IMR-90 (cell line): ENCODE results near the gene BIRC5. TPM values are rescaled to one million over a fixed set of nuclear protein-coding genes. Genes with fewer than 3 reads are reported as not detected.

Experiments
- ATAC-seq: fragments of 200-7000 bp; cut with Tn5 transposase; 2 replicates; pipeline ENCODE4 v1.9.1; 2020; ENCODE audit warnings: low read depth, mild to moderate bottlenecking, moderate library complexity
- BruUV-seq: library from RNA; stranded (reverse); fragments of 400-500 nt; replicated peaks from 2 replicates; lab custom pipeline; 2021; lab: Mats Ljungman, UMichigan
- CTCF ChIA-PET: fragments of 300-600 bp; formaldehyde crosslinking; extraction: SDS; loops from one replicate; lab custom pipeline; 2021; ENCODE audit warnings: antibody characterized with exemption; lab: Yijun Ruan, JAX
- POLR2A ChIA-PET: fragments of 300-600 bp; sonication (Branson Sonifier 250); formaldehyde crosslinking; loops from one replicate; lab custom pipeline; 2022; ENCODE audit warnings: antibody characterized with exemption; ENCODE audit not compliant: unreplicated experiment; lab: Charles Lee
- DNase-seq: peaks from one replicate; pipeline ENCODE4 v3.0.0; 2013
- H2AFZ ChIP-seq: replicated peaks from 2 replicates; pipeline ENCODE3; 2013; ENCODE audit warnings: low read length, mild to moderate bottlenecking; ENCODE audit not compliant: poor library complexity
- H2AK5ac ChIP-seq: 2 replicates; pipeline ENCODE4 v1.6.1; 2013; ENCODE audit warnings: low read depth, low read length, inconsistent platforms
- H2AK9ac ChIP-seq: replicated peaks from 2 replicates; pipeline ENCODE3; 2013; ENCODE audit warnings: mild to moderate bottlenecking, low read depth, low read length, moderate library complexity; ENCODE audit not compliant: poor library complexity
- H2BK120ac ChIP-seq: 2 replicates; pipeline ENCODE4 v1.6.1; 2013; ENCODE audit warnings: low read depth, low read length, inconsistent platforms
- H2BK15ac ChIP-seq: 3 replicates; pipeline ENCODE4 v1.6.1; 2013; ENCODE audit warnings: low read depth, low read length, inconsistent platforms
- H2BK20ac ChIP-seq: 2 replicates; pipeline ENCODE4 v1.6.1; 2013; ENCODE audit warnings: low read depth, mild to moderate bottlenecking, inconsistent platforms, low read length, moderate library complexity
- H2BK5ac ChIP-seq: 2 replicates; pipeline ENCODE4 v1.6.1; 2013; ENCODE audit warnings: mild to moderate bottlenecking, low read depth, low read length, inconsistent platforms; ENCODE audit not compliant: poor library complexity, severe bottlenecking
- H3K14ac ChIP-seq: replicated peaks from 2 replicates; pipeline ENCODE4 v1.6.1; 2013; ENCODE audit warnings: low read depth, low read length, inconsistent platforms
- H3K18ac ChIP-seq: 2 replicates; pipeline ENCODE4 v1.6.1; 2013; ENCODE audit warnings: low read depth, low read length, control low read depth
- H3K23ac ChIP-seq: 2 replicates; pipeline ENCODE4 v1.6.1; 2013; ENCODE audit warnings: low read depth, low read length, inconsistent platforms
- H3K27ac ChIP-seq: 2 replicates; pipeline ENCODE4 v1.5.1; 2013; ENCODE audit warnings: mild to moderate bottlenecking, control low read depth, low read length; ENCODE audit not compliant: insufficient read depth
- H3K27me3 ChIP-seq: 2 replicates; pipeline ENCODE4 v1.6.1; 2013; ENCODE audit warnings: low read length; ENCODE audit not compliant: control insufficient read depth, insufficient read depth
- H3K36me3 ChIP-seq: 2 replicates; pipeline ENCODE4 v1.6.1; 2013; ENCODE audit warnings: low read length, mixed read lengths; ENCODE audit not compliant: control insufficient read depth, insufficient read depth
- H3K4ac ChIP-seq: 2 replicates; pipeline ENCODE4 v1.6.1; 2013; ENCODE audit warnings: low read depth, low read length, inconsistent platforms
- H3K4me1 ChIP-seq: 2 replicates; pipeline ENCODE4 v1.6.1; 2013; ENCODE audit warnings: low read length, mixed read lengths; ENCODE audit not compliant: control insufficient read depth, insufficient read depth
- H3K4me2 ChIP-seq: 2 replicates; pipeline ENCODE4 v1.6.1; 2013; ENCODE audit warnings: low read depth, mild to moderate bottlenecking, control low read depth, low read length, moderate library complexity
- H3K4me3 ChIP-seq: 2 replicates; pipeline ENCODE4 v1.5.1; 2013; ENCODE audit warnings: low read depth, mild to moderate bottlenecking, control low read depth, low read length, moderate library complexity; ENCODE audit not compliant: insufficient read depth
- H3K56ac ChIP-seq: 2 replicates; pipeline ENCODE4 v1.6.1; 2013; ENCODE audit warnings: low read length, inconsistent platforms; ENCODE audit not compliant: insufficient read depth; ENCODE audit errors: extremely low read depth
- H3K79me1 ChIP-seq, 2 experiments: 2 replicates each; pipeline ENCODE4 v1.6.1; 2013; ENCODE audit warnings: low read length in 2 of 2, inconsistent platforms in 1 of 2, low read depth in 1 of 2
- H3K9ac ChIP-seq: 2 replicates; pipeline ENCODE4 v1.6.1; 2013; ENCODE audit warnings: low read depth, low read length, control low read depth
- H3K9me1 ChIP-seq: 2 replicates; pipeline ENCODE4 v1.6.1; 2013; ENCODE audit warnings: low read length, inconsistent platforms; ENCODE audit not compliant: insufficient read depth
- H3K9me3 ChIP-seq: 2 replicates; pipeline ENCODE4 v1.6.1; 2013; ENCODE audit warnings: low read length; ENCODE audit not compliant: control insufficient read depth, insufficient read depth
- H4K20me1 ChIP-seq: 2 replicates; pipeline ENCODE4 v1.6.1; 2013; ENCODE audit warnings: low read length, inconsistent platforms; ENCODE audit not compliant: insufficient read depth
- H4K5ac ChIP-seq: 2 replicates; pipeline ENCODE4 v1.6.1; 2013; ENCODE audit warnings: mild to moderate bottlenecking, low read depth, low read length, control low read depth
- H4K8ac ChIP-seq, 2 experiments: 2 replicates each; pipeline ENCODE4 v1.6.1; 2013; ENCODE audit warnings: low read depth in 2 of 2, low read length in 2 of 2, control low read depth in 1 of 2, inconsistent platforms in 1 of 2
- H4K91ac ChIP-seq: 2 replicates; pipeline ENCODE4 v1.6.1; 2013; ENCODE audit warnings: low read depth, low read length, inconsistent platforms; ENCODE audit not compliant: insufficient read depth
- MAZ ChIP-seq: IDR thresholded peaks from 2 replicates; pipeline ENCODE4 v1.6.1; 2012; ENCODE audit warnings: low read depth, mild to moderate bottlenecking, low read length, improper control_type of control experiment, moderate library complexity, borderline replicate concordance
- WGBS, 2 experiments: methylation state at CpG; one replicate each; pipeline versions ENCODE4 v1.1.5 to v1.1.7; 2013; ENCODE audit warnings: missing lambda C conversion rate in 2 of 2; ENCODE audit not compliant: insufficient read length in 1 of 2; ENCODE audit errors: extremely low coverage in 2 of 2; 5-methylcytosine and 5-hydroxymethylcytosine counted together
- dilution Hi-C: fragments of 300-500 bp; cut with HindIII; formaldehyde crosslinking; loops from one replicate; pipeline ENCODE4 v1.14.3; 2018; ENCODE audit warnings: low sequenced_read_pairs; ENCODE audit not compliant: unreplicated experiment
- in situ Hi-C: fragments of 300-500 bp; cut with MboI; formaldehyde crosslinking; loops from 3 replicates; pipeline ENCODE4 v1.14.3; 2019; ENCODE audit warnings: low sequenced_read_pairs, inconsistent platforms, mixed read lengths
- intact Hi-C: fragments of 100-400 bp; cut with micrococcal nuclease; formaldehyde crosslinking; loops from 2 replicates; pipeline ENCODE4 v1.10.0; 2022
- polyA plus RNA-seq, 3 experiments: library from polyadenylated mRNA; depleted of rRNA; stranded (reverse); fragments of >200 nt; gene quantifications; 2 replicates each; pipeline ENCODE4 v1.2.3, GENCODE V29; 2012; ENCODE audit warnings: low replicate concordance in 1 of 3
- total RNA-seq: library from RNA; depleted of rRNA; stranded (reverse); fragments of >200 nt; gene quantifications from 2 replicates; pipeline ENCODE4 v1.2.3, GENCODE V29; 2012

The BIRC5 gene
- total and polyA plus RNA-seq, 2 of the 4 experiments (the other 2 are of a cell fraction), result 16.6 to 52.7 TPM

DNA sequence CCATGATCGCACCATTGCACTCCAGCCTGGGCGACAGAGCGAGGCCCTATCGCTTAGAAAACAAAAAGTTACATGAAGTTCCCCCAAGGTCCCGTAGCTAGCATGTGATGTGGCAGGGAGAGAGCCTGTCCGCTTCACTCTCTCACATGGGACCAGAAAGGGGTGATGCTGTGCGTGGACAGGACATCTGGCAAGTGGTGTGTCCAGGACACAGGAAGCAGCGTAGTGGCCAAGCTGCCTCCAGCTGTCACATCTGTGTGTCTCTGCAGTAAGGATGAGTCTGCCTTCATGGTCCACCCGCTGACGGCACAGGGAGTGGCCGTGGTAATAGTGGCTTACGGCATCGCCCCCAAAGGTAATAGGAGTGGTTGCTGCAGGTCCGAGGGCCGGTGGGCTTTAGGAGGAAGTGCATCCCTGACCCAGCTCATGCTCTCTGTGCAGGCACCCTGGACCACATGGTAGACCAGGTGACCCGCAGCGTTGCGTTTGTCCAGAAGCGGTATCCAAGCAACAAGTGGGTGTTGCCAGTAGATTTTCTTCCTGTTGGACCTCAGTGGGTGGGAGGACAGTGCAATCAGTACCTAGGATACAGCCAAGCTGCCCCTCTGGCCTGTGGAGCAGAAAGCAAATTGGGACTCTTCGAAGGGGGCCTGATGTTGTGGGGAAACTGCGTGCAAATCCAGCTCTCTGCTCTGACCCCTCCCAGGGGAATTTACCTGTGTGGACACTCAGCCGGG, 9.5 kb upstream of the BIRC5 start:
- H2BK15ac ChIP-seq, result no peak overlapping the region
- H4K20me1 ChIP-seq, result no peaks in the 10 kb centered on the region
- H3K9me1 ChIP-seq, result no peaks in the 10 kb centered on the region
- in situ Hi-C loops (no loop called here), dilution Hi-C loops (no loop called here), intact Hi-C loops (no loop called here)
- H2AFZ ChIP-seq, result no peak overlapping the region
- no peak for TF ChIP-seq MAZ
- DNase-seq (no peak), ATAC-seq (no peak)
- no peak overlapping the region for H3K23ac ChIP-seq
- no peak overlapping the region for H3K4me2 ChIP-seq
- no peak overlapping the region for H3K4me3 ChIP-seq
- H2BK120ac ChIP-seq, result no peak overlapping the region
- no peaks in the 10 kb centered on the region for H3K27me3 ChIP-seq
- H2BK20ac ChIP-seq, result no peak overlapping the region
- no peak overlapping the region for H2BK5ac ChIP-seq
- H3K4ac ChIP-seq, result no peak overlapping the region
- POLR2A ChIA-PET, result no interaction called here
- no peak overlapping the region for H3K27ac ChIP-seq
- H3K9ac ChIP-seq, result no peak overlapping the region
- peaks cover 0 to 3% of the 10 kb centered on the region in 2 experiments; a peak in 2 of 4 replicates for H3K79me1 ChIP-seq
- H3K4me1 ChIP-seq, result no peaks in the 10 kb centered on the region
- H3K14ac ChIP-seq, result no peak overlapping the region
- no peak overlapping the region for H4K5ac ChIP-seq
- no peak overlapping the region for H3K18ac ChIP-seq
- CTCF ChIA-PET, result no interaction called here
- H4K91ac ChIP-seq, result no peak overlapping the region
- no TSS peak for BruUV-seq
- H2AK9ac ChIP-seq, result no peak overlapping the region
- H3K36me3 ChIP-seq, result peaks cover 4% of the 10 kb centered on the region; the same call in 1 of the 2 replicates
- H3K9me3 ChIP-seq, result no peaks in the 10 kb centered on the region
- no peak overlapping the region for H2AK5ac ChIP-seq
- no peak overlapping the region; the same call in 1 of the 2 replicates for H3K56ac ChIP-seq
- 94% methylated on average over 4 of the region's 22 CpGs; no CpG with 5 or more reads in 1 of the 2 experiments for WGBS, 2 experiments
- no peak overlapping the region for H4K8ac ChIP-seq
